Hepatocyte (in vitro differentiated cells): ENCODE data around the gene DYNC2H1. TPM values are rescaled to one million over a fixed set of nuclear protein-coding genes. Genes with fewer than 3 reads are reported as not detected.

ENCODE experiments used
- DNase-seq: peaks from one replicate; pipeline ENCODE4 v3.0.0-alpha.2; 2016; ENCODE audit warnings: low spot score
- H2AFZ ChIP-seq: fragments of 200-600 bp; sonication (generic); 2 replicates; pipeline ENCODE4 v1.6.0; 2016; ENCODE audit warnings: antibody characterized with exemption, mild to moderate bottlenecking
- H3K27ac ChIP-seq: fragments of 200-600 bp; sonication (generic); 2 replicates; pipeline ENCODE4 v1.5.1; 2016; ENCODE audit warnings: mild to moderate bottlenecking
- H3K27me3 ChIP-seq: fragments of 200-600 bp; sonication (generic); 2 replicates; pipeline ENCODE4 v1.6.1; 2016
- H3K36me3 ChIP-seq: fragments of 200-600 bp; sonication (generic); replicated peaks from 2 replicates; pipeline ENCODE4 v1.5.1; 2016; ENCODE audit warnings: low read depth; ENCODE audit not compliant: insufficient read depth
- H3K4me1 ChIP-seq: fragments of 200-600 bp; sonication (generic); 2 replicates; pipeline ENCODE4 v1.5.1; 2016; ENCODE audit warnings: mild to moderate bottlenecking, moderate library complexity; ENCODE audit not compliant: insufficient read depth
- H3K4me2 ChIP-seq: fragments of 200-600 bp; sonication (generic); 2 replicates; pipeline ENCODE4 v1.6.0; 2016
- H3K4me3 ChIP-seq: fragments of 200-600 bp; sonication (generic); 2 replicates; pipeline ENCODE4 v1.5.1; 2016; ENCODE audit warnings: mild to moderate bottlenecking
- H3K79me2 ChIP-seq: fragments of 200-600 bp; sonication (generic); 2 replicates; pipeline ENCODE4 v1.6.0; 2017; ENCODE audit warnings: mild to moderate bottlenecking
- H3K9me2 ChIP-seq: fragments of 200-600 bp; sonication (generic); replicated peaks from 2 replicates; pipeline ENCODE4 v1.6.0; 2017; ENCODE audit warnings: mild to moderate bottlenecking; ENCODE audit not compliant: insufficient read depth
- H3K9me3 ChIP-seq: fragments of 200-600 bp; sonication (generic); 2 replicates; pipeline ENCODE4 v1.5.1; 2016; ENCODE audit warnings: low read depth, mild to moderate bottlenecking
- H4K20me1 ChIP-seq: fragments of 200-600 bp; sonication (generic); 2 replicates; pipeline ENCODE4 v1.6.0; 2016; ENCODE audit warnings: mild to moderate bottlenecking; ENCODE audit not compliant: insufficient read depth, poor library complexity, severe bottlenecking
- CTCF ChIP-seq: fragments of 200-600 bp; sonication (generic); IDR thresholded peaks from 2 replicates; pipeline ENCODE4 v1.5.1; 2016; ENCODE audit warnings: antibody characterized with exemption, mild to moderate bottlenecking; ENCODE audit not compliant: poor library complexity
- EZH2 ChIP-seq: fragments of 200-600 bp; sonication (generic); IDR thresholded peaks from 2 replicates; pipeline ENCODE4 v1.6.1; 2016; ENCODE audit warnings: antibody characterized with exemption, mild to moderate bottlenecking, borderline replicate concordance
- EZH2phosphoT487 ChIP-seq: fragments of 200-600 bp; sonication (generic); IDR thresholded peaks from one replicate; pipeline ENCODE4 v1.6.1; 2018; ENCODE audit warnings: antibody characterized with exemption, mild to moderate bottlenecking, low read depth, moderate library complexity; ENCODE audit not compliant: unreplicated experiment, severe bottlenecking
- WGBS: methylation state at CpG from one replicate; pipeline ENCODE4 v1.1.6; 2016; ENCODE audit warnings: low lambda C conversion rate; ENCODE audit errors: missing lambda C conversion rate; 5-methylcytosine and 5-hydroxymethylcytosine counted together
- polyA plus RNA-seq: library from polyadenylated mRNA; unstranded; fragments of >200 nt; fragmentation: Nextera tagmentation; extraction: Ambion mirVana; gene quantifications from 2 replicates; pipeline ENCODE4 v1.2.1, GENCODE V29; 2016
- total RNA-seq: library from RNA; depleted of rRNA; stranded (reverse); fragments of >200 nt; gene quantifications from 2 replicates; pipeline ENCODE4 v1.2.3, GENCODE V29; 2014

DYNC2H1 gene
- total and polyA plus RNA-seq, 2 experiments from 2014 or later, result 4.4 to 16.9 TPM

- H3K4me3 ChIP-seq, result no peak overlapping the region
- no peak for DNase-seq
- no peaks in the 10 kb centered on the region for H4K20me1 ChIP-seq
- WGBS, result 97% methylated on average over 3 of the region's 3 CpGs
- no peaks in the 10 kb centered on the region for H3K27me3 ChIP-seq
- no peak overlapping the region for H3K4me2 ChIP-seq
- no peaks in the 10 kb centered on the region for H3K4me1 ChIP-seq
- TF ChIP-seq EZH2phosphoT487 (no peak), CTCF (no peak), EZH2 (no peak)
- no peak overlapping the region for H3K27ac ChIP-seq
- no peaks in the 10 kb centered on the region for H3K9me3 ChIP-seq
- no peak overlapping the region for H2AFZ ChIP-seq
- H3K79me2 ChIP-seq, result peaks cover 23% of the 10 kb centered on the region
- no peaks in the 10 kb centered on the region for H3K9me2 ChIP-seq
- no peaks in the 10 kb centered on the region for H3K36me3 ChIP-seq
These were observed 31.7 kb upstream of the DYNC2H1 start for GRCh38 chr11:103077554-103077953.

- peaks cover 20% of the 10 kb centered on the region for H3K79me2 ChIP-seq
- H4K20me1 ChIP-seq, result no peaks in the 10 kb centered on the region
- H3K4me1 ChIP-seq, result no peaks in the 10 kb centered on the region
- TF ChIP-seq EZH2, result no peak
- TF ChIP-seq EZH2phosphoT487, result no peak
- no peak for TF ChIP-seq CTCF
- no peak overlapping the region for H3K4me3 ChIP-seq
- no peak overlapping the region for H3K4me2 ChIP-seq
- H2AFZ ChIP-seq, result no peak overlapping the region
- DNase-seq, result no peak
- WGBS, result 98% methylated on average over 5 of the region's 5 CpGs
- no peaks in the 10 kb centered on the region for H3K36me3 ChIP-seq
- no peaks in the 10 kb centered on the region for H3K9me2 ChIP-seq
- no peak overlapping the region for H3K27ac ChIP-seq
- H3K9me3 ChIP-seq, result no peaks in the 10 kb centered on the region
- no peaks in the 10 kb centered on the region for H3K27me3 ChIP-seq
These were observed 30.5 kb upstream of the DYNC2H1 start for GRCh38 chr11:103078710-103079109.

GRCh38 chr11:103079833-103080232 is 29.4 kb upstream of the DYNC2H1 start:
- H3K27ac ChIP-seq, result no peak overlapping the region
- H4K20me1 ChIP-seq, result no peaks in the 10 kb centered on the region
- H3K27me3 ChIP-seq, result no peaks in the 10 kb centered on the region
- no peak overlapping the region for H2AFZ ChIP-seq
- H3K4me3 ChIP-seq, result no peak overlapping the region
- 76% methylated on average over 1 of the region's 1 CpG for WGBS
- TF ChIP-seq EZH2, result no peak
- TF ChIP-seq EZH2phosphoT487, result no peak
- no peak for TF ChIP-seq CTCF
- H3K9me3 ChIP-seq, result no peaks in the 10 kb centered on the region
- no peaks in the 10 kb centered on the region for H3K4me1 ChIP-seq
- no peaks in the 10 kb centered on the region for H3K36me3 ChIP-seq
- H3K9me2 ChIP-seq, result no peaks in the 10 kb centered on the region
- no peak for DNase-seq
- H3K79me2 ChIP-seq, result peaks cover 29% of the 10 kb centered on the region
- H3K4me2 ChIP-seq, result no peak overlapping the region

- H3K4me1 ChIP-seq, result peaks cover 13% of the 10 kb centered on the region
- peaks cover 76% of the 10 kb centered on the region for H3K79me2 ChIP-seq
- no peaks in the 10 kb centered on the region for H3K36me3 ChIP-seq
- no peaks in the 10 kb centered on the region for H3K9me3 ChIP-seq
- H4K20me1 ChIP-seq, result peaks cover 4% of the 10 kb centered on the region
- H3K27me3 ChIP-seq, result no peaks in the 10 kb centered on the region
- no peak overlapping the region for H3K4me2 ChIP-seq
- H2AFZ ChIP-seq, result no peak overlapping the region
- H3K4me3 ChIP-seq, result no peak overlapping the region
- no peak overlapping the region for H3K27ac ChIP-seq
- no peaks in the 10 kb centered on the region for H3K9me2 ChIP-seq
- no peak for TF ChIP-seq EZH2
- TF ChIP-seq CTCF, result no peak
- no peak for TF ChIP-seq EZH2phosphoT487
- whole genome bisulfite sequencing, result 96% methylated on average over 1 of the region's 1 CpG
- no peak for DNase-seq
These were observed 23.4 kb upstream of the DYNC2H1 start for GRCh38 chr11:103085758-103086365.
